Esophagus (tissue), 2 donors: Measurements from ENCODE around the gene TCERG1L. TPM values are rescaled to one million over a fixed set of nuclear protein-coding genes. Genes with fewer than 3 reads are reported as not detected.

ENCODE experiments used
- H3K27ac ChIP-seq, 2 donors: one replicate each; pipeline ENCODE4 v1.5.1; 2013; ENCODE audit warnings: low read depth in 2 of 2, mild to moderate bottlenecking in 2 of 2, inconsistent platforms in 1 of 2, low read length in 1 of 2, moderate library complexity in 1 of 2
- H3K27me3 ChIP-seq, 2 donors: one replicate each; pipeline ENCODE4 v1.6.1; 2013; ENCODE audit warnings: low read length in 2 of 2, control low read depth in 1 of 2, mild to moderate bottlenecking in 1 of 2; ENCODE audit not compliant: insufficient read depth in 2 of 2, control insufficient read depth in 1 of 2
- H3K36me3 ChIP-seq, 2 donors: one replicate each; pipeline ENCODE4 v1.6.1; 2013; ENCODE audit warnings: low read length in 1 of 2; ENCODE audit not compliant: control insufficient read depth in 2 of 2, insufficient read depth in 2 of 2
- H3K4me1 ChIP-seq, 2 donors: one replicate each; pipeline ENCODE4 v1.6.1; 2013; ENCODE audit warnings: low read length in 1 of 2; ENCODE audit not compliant: control insufficient read depth in 2 of 2, insufficient read depth in 2 of 2
- H3K4me3 ChIP-seq, 2 donors: one replicate each; pipeline ENCODE4 v1.5.1; 2013; ENCODE audit warnings: low read length in 2 of 2, mild to moderate bottlenecking in 2 of 2, low read depth in 1 of 2, moderate library complexity in 1 of 2
- H3K9me3 ChIP-seq, 2 donors: one replicate each; pipeline ENCODE4 v1.6.1; 2013; ENCODE audit warnings: mild to moderate bottlenecking in 2 of 2, low read depth in 1 of 2, low read length in 1 of 2, moderate library complexity in 1 of 2; ENCODE audit not compliant: control insufficient read depth in 2 of 2, insufficient read depth in 1 of 2
- WGBS, 2 donors: extraction: QIAGEN DNeasy Blood & Tissue Kit; methylation state at CpG; one replicate each; pipeline ENCODE4 v1.1.7; 2013; 5-methylcytosine and 5-hydroxymethylcytosine counted together
- polyA plus RNA-seq, 2 donors: library from polyadenylated mRNA; stranded (reverse); fragments of 200-250 nt; gene quantifications; one replicate each; pipeline ENCODE4 v1.2.3, GENCODE V29; 2013
- donor health status: healthy with polysubstance abuse.
- donor health status: Bipolar disorder and iron deficiency.

Gene TCERG1L
- polyA plus RNA-seq, 2 donors: 0.48 TPM; not detected in 1

DNA sequence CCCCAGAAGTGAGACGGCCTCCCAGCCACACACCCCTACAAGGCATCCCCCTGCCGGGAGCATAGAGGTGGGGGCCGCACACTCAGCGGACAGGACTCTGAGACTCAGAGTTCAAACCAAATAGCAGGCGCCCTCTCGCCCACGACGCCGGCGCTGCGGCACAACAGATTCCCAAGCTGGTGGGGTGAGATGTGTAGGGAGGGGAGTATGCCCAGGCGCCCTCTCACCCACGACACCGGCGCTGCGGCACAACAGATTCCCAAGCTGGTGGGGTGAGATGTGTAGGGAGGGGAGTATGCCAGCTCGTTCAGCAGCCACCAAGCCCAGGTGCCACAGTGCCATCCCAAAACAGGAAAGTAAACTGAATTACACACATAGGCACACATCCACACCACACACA lies 64.7 kb downstream of the TCERG1L start:
- H3K27me3 ChIP-seq: no peaks in the 10 kb centered on the region
- H3K4me3 ChIP-seq: no peak overlapping the region
- H3K27ac ChIP-seq: no peak overlapping the region
- peaks cover 0 to 3% of the 10 kb centered on the region in 2 donors for H3K9me3 ChIP-seq
- no peaks in the 10 kb centered on the region for H3K4me1 ChIP-seq
- no peaks in the 10 kb centered on the region for H3K36me3 ChIP-seq
- 84% methylated on average over 17 of the region's 17 CpGs for WGBS, 2 donors

- H3K9me3 ChIP-seq: peaks cover 0 to 3% of the 10 kb centered on the region in 2 donors
- no peak overlapping the region for H3K27ac ChIP-seq
- 61 to 67% methylated on average over 4 of the region's 4 CpGs for WGBS, 2 donors
- H3K27me3 ChIP-seq: no peaks in the 10 kb centered on the region
- H3K4me3 ChIP-seq: no peak overlapping the region
- H3K36me3 ChIP-seq: no peaks in the 10 kb centered on the region
- no peaks in the 10 kb centered on the region for H3K4me1 ChIP-seq
Measured at GRCh38 chr10:131246089-131246488, 65.4 kb downstream of the TCERG1L start.

- H3K4me3 ChIP-seq: no peak overlapping the region
- WGBS, 2 donors: 76 to 82% methylated on average over 22 of the region's 22 CpGs
- no peaks in the 10 kb centered on the region for H3K36me3 ChIP-seq
- H3K4me1 ChIP-seq: no peaks in the 10 kb centered on the region
- peaks cover 0 to 3% of the 10 kb centered on the region in 2 donors for H3K9me3 ChIP-seq
- H3K27me3 ChIP-seq: no peaks in the 10 kb centered on the region
- no peak overlapping the region for H3K27ac ChIP-seq
Measured at GRCh38 chr10:131245475-131246059, 66.0 kb downstream of the TCERG1L start.

- Histone ChIP-seq H3K27me3 (no peaks in the 10 kb centered on the region), H3K4me3 (no peak overlapping the region)
- WGBS, 2 donors: 54 to 76% methylated on average over 1 of the region's 1 CpG
Measured at GRCh38 chr10:131244836-131245235, 66.7 kb downstream of the TCERG1L start.

GRCh38 chr10:131243076-131243475 lies 68.4 kb downstream of the TCERG1L start:
- peaks cover 3% of the 10 kb centered on the region in 2 donors for H3K9me3 ChIP-seq
- no peaks in the 10 kb centered on the region for H3K36me3 ChIP-seq
- H3K4me1 ChIP-seq: no peaks in the 10 kb centered on the region
- H3K27ac ChIP-seq: no peak overlapping the region
- WGBS, 2 donors: 87 to 89% methylated on average over 12 of the region's 12 CpGs
- H3K27me3 ChIP-seq: no peaks in the 10 kb centered on the region
- H3K4me3 ChIP-seq: no peak overlapping the region

More at GRCh38 chr10:131244836-131245235, 66.7 kb downstream of the TCERG1L start:
- H3K9me3 ChIP-seq: peaks cover 0 to 3% of the 10 kb centered on the region in 2 donors
- no peaks in the 10 kb centered on the region for H3K36me3 ChIP-seq
- H3K4me1 ChIP-seq: no peaks in the 10 kb centered on the region
- H3K27ac ChIP-seq: no peak overlapping the region

GRCh38 chr10:131242007-131242406 lies 69.5 kb downstream of the TCERG1L start:
- H3K4me1 ChIP-seq: no peaks in the 10 kb centered on the region
- no peaks in the 10 kb centered on the region for H3K27me3 ChIP-seq
- H3K4me3 ChIP-seq: no peak overlapping the region
- H3K9me3 ChIP-seq: peaks cover 3% of the 10 kb centered on the region in 2 donors
- 15% methylated on average over 8 of the region's 8 CpGs for WGBS, 2 donors
- no peak overlapping the region for H3K27ac ChIP-seq
- H3K36me3 ChIP-seq: no peaks in the 10 kb centered on the region

GRCh38 chr10:131240691-131241090 lies 70.8 kb downstream of the TCERG1L start:
- Histone ChIP-seq H3K4me1 (no peaks in the 10 kb centered on the region), H3K4me3 (no peak overlapping the region), H3K9me3 (peaks cover 3% of the 10 kb centered on the region in 2 donors), H3K36me3 (no peaks in the 10 kb centered on the region), H3K27ac (no peak overlapping the region), H3K27me3 (no peaks in the 10 kb centered on the region)
- 86 to 91% methylated on average over 16 of the region's 16 CpGs for WGBS, 2 donors

DNA sequence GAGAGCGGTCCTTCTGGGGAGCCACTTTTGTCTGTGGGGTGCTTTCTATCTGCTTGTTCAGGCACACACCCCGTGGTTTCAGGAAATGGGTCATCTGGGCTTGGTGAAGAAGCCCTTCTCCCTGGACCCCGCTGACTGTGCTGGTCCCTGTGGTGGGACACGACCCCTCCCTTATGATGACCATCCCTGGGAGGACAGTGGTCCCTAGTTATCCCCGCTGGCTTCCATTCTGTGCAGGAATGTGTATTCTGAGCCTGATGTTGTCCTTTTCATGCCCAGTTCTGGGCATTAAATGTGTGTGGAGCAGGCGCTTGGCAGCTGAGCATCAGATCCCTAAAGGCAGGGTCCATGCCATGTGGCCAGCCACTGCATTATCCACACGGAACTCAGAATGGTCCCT lies 71.6 kb downstream of the TCERG1L start:
- Histone ChIP-seq H3K4me1 (no peaks in the 10 kb centered on the region), H3K4me3 (no peak overlapping the region), H3K9me3 (peaks cover 3% of the 10 kb centered on the region in 2 donors), H3K27ac (no peak overlapping the region), H3K36me3 (no peaks in the 10 kb centered on the region), H3K27me3 (no peaks in the 10 kb centered on the region)
- WGBS, 2 donors: 75 to 76% methylated on average over 7 of the region's 7 CpGs

GRCh38 chr10:131239450-131239849 lies 72.1 kb downstream of the TCERG1L start:
- no peak overlapping the region for H3K27ac ChIP-seq
- no peaks in the 10 kb centered on the region for H3K4me1 ChIP-seq
- H3K27me3 ChIP-seq: no peaks in the 10 kb centered on the region
- H3K36me3 ChIP-seq: no peaks in the 10 kb centered on the region
- H3K4me3 ChIP-seq: no peak overlapping the region
- peaks cover 0 to 3% of the 10 kb centered on the region in 2 donors for H3K9me3 ChIP-seq
- WGBS, 2 donors: 52 to 57% methylated on average over 13 of the region's 13 CpGs

DNA sequence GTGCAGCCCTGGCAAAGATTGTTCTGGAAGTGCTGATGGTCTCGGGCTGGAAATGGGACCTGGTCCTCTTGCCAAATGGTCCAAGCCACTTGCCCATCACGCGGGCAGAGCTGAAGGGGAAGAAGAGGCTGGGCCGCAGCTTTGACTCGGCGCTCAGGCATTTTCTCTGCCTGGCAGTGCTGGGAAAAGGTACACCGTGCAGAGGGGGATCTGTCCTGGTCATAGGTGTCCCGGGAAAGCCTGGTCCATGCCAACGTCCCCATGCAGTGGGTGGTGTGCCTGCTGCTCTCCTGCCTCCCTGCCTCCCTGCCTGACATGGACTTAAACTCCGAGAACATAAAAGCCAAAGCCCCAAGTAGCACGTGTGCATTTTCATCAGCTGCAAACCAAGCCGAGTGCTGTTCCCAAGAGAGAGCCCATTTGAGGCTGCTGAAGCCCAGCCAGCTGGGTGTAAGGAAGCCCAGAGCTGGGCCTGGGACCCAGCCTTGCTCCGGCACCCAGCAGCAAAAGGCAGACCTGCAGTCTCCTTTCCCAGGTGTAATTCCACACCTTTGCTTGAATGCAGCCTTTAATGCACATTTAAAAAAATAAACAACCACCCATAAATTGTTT lies 72.7 kb downstream of the TCERG1L start:
- H3K36me3 ChIP-seq: no peaks in the 10 kb centered on the region
- 74 to 79% methylated on average over 13 of the region's 13 CpGs for WGBS, 2 donors
- H3K27ac ChIP-seq: no peak overlapping the region
- H3K4me3 ChIP-seq: no peak overlapping the region
- H3K4me1 ChIP-seq: no peaks in the 10 kb centered on the region
- H3K9me3 ChIP-seq: peaks cover 0 to 3% of the 10 kb centered on the region in 2 donors
- H3K27me3 ChIP-seq: no peaks in the 10 kb centered on the region
